Thymus (tissue), 11 donors: ENCODE results near the gene GBA2. TPM values are rescaled to one million over a fixed set of nuclear protein-coding genes. Genes with fewer than 3 reads are reported as not detected.

Experiments
- DNase-seq, 9 donors: peaks; one replicate each; pipeline ENCODE4 v3.0.0-alpha.2; 2013; ENCODE audit warnings: low spot score in 9 of 9, low read depth in 6 of 9, missing footprints in 1 of 9
- H3K27ac ChIP-seq, 2 donors: one replicate each; pipeline ENCODE4 v1.5.1; 2013; ENCODE audit warnings: control low read depth in 1 of 2, low read depth in 1 of 2, low read length in 1 of 2, mild to moderate bottlenecking in 1 of 2, moderate library complexity in 1 of 2
- H3K27me3 ChIP-seq, 2 donors: one replicate each; pipeline ENCODE4 v1.5.1; 2013; ENCODE audit warnings: low read length in 1 of 2; ENCODE audit not compliant: control insufficient read depth in 2 of 2, insufficient read depth in 1 of 2
- H3K36me3 ChIP-seq, 2 donors: one replicate each; pipeline ENCODE4 v1.5.1; 2013; ENCODE audit warnings: low read length in 1 of 2, mild to moderate bottlenecking in 1 of 2, moderate library complexity in 1 of 2; ENCODE audit not compliant: control insufficient read depth in 2 of 2, insufficient read depth in 2 of 2
- H3K4me1 ChIP-seq, 2 donors: one replicate each; pipeline ENCODE4 v1.5.1; 2013; ENCODE audit warnings: low read length in 2 of 2; ENCODE audit not compliant: control insufficient read depth in 2 of 2, insufficient read depth in 2 of 2
- H3K4me3 ChIP-seq, 2 donors: one replicate each; pipeline ENCODE4 v1.5.1; 2013; ENCODE audit warnings: low read length in 2 of 2, control low read depth in 1 of 2, mild to moderate bottlenecking in 1 of 2
- H3K9me3 ChIP-seq, 2 donors: one replicate each; pipeline ENCODE4 v1.5.1; 2013; ENCODE audit warnings: low read length in 1 of 2, mild to moderate bottlenecking in 1 of 2; ENCODE audit not compliant: control insufficient read depth in 2 of 2, insufficient read depth in 1 of 2
- WGBS: extraction: QIAGEN DNeasy Blood & Tissue Kit; methylation state at CpG from one replicate; pipeline ENCODE4 v1.1.7; 2013; 5-methylcytosine and 5-hydroxymethylcytosine counted together
- polyA plus RNA-seq: library from polyadenylated mRNA; stranded (reverse); fragments of 200-250 nt; gene quantifications from one replicate; pipeline ENCODE4 v1.2.3, GENCODE V29; 2013
- total RNA-seq: library from RNA; stranded (reverse); fragments of 120-200 nt; gene quantifications from one replicate; pipeline ENCODE4 v1.2.4, GENCODE V29; 2013
- donor health status: healthy.

GBA2 gene
- total and polyA plus RNA-seq, 2 donors = 21.7 to 36.9 TPM

GRCh38 chr9:35771534-35771933, 22.5 kb upstream of the GBA2 start:
- peaks cover 0 to 4% of the 10 kb centered on the region in 2 donors for H3K4me1 ChIP-seq
- no peak overlapping the region for H3K4me3 ChIP-seq
- no peak for DNase-seq
- H3K9me3 ChIP-seq = no peaks in the 10 kb centered on the region
- H3K27ac ChIP-seq = no peak overlapping the region
- H3K27me3 ChIP-seq = no peaks in the 10 kb centered on the region
- no peaks in the 10 kb centered on the region for H3K36me3 ChIP-seq
- 93% methylated on average over 1 of the region's 1 CpG for WGBS

- Histone ChIP-seq H3K9me3 (no peaks in the 10 kb centered on the region), H3K27ac (no peak overlapping the region), H3K36me3 (no peaks in the 10 kb centered on the region), H3K4me1 (peaks cover 0 to 4% of the 10 kb centered on the region in 2 donors), H3K4me3 (no peak overlapping the region), H3K27me3 (no peaks in the 10 kb centered on the region)
- DNase-seq = no peak
- WGBS = 85% methylated on average over 4 of the region's 4 CpGs
Observed at GRCh38 chr9:35771075-35771433, 22.0 kb upstream of the GBA2 start.

GRCh38 chr9:35769763-35770162, 20.7 kb upstream of the GBA2 start:
- WGBS = 99% methylated on average over 1 of the region's 1 CpG
- no peak for DNase-seq
- Histone ChIP-seq H3K36me3 (no peaks in the 10 kb centered on the region), H3K4me1 (no peaks in the 10 kb centered on the region), H3K27ac (no peak overlapping the region), H3K4me3 (no peak overlapping the region), H3K27me3 (no peaks in the 10 kb centered on the region), H3K9me3 (no peaks in the 10 kb centered on the region)

GRCh38 chr9:35767458-35767857, 18.4 kb upstream of the GBA2 start:
- H3K4me3 ChIP-seq = no peak overlapping the region
- H3K27me3 ChIP-seq = no peaks in the 10 kb centered on the region
- no peak overlapping the region for H3K27ac ChIP-seq
- H3K4me1 ChIP-seq = no peaks in the 10 kb centered on the region
- WGBS = 99% methylated on average over 1 of the region's 1 CpG
- H3K9me3 ChIP-seq = no peaks in the 10 kb centered on the region
- DNase-seq = no peak
- no peaks in the 10 kb centered on the region for H3K36me3 ChIP-seq

GRCh38 chr9:35766997-35767396, 18.0 kb upstream of the GBA2 start:
- Histone ChIP-seq H3K27ac (no peak overlapping the region), H3K36me3 (no peaks in the 10 kb centered on the region), H3K9me3 (no peaks in the 10 kb centered on the region), H3K4me3 (no peak overlapping the region), H3K27me3 (no peaks in the 10 kb centered on the region), H3K4me1 (no peaks in the 10 kb centered on the region)
- 97% methylated on average over 2 of the region's 2 CpGs for WGBS
- no peak for DNase-seq

- Histone ChIP-seq H3K36me3 (no peaks in the 10 kb centered on the region), H3K27me3 (no peaks in the 10 kb centered on the region), H3K4me3 (no peak overlapping the region), H3K27ac (no peak overlapping the region), H3K4me1 (no peaks in the 10 kb centered on the region), H3K9me3 (no peaks in the 10 kb centered on the region)
- no peak for DNase-seq
- 100% methylated on average over 1 of the region's 1 CpG for WGBS
Observed at GRCh38 chr9:35763803-35764202, 14.8 kb upstream of the GBA2 start.

- DNase-seq = no peak
- H3K9me3 ChIP-seq = no peaks in the 10 kb centered on the region
- H3K27ac ChIP-seq = no peak overlapping the region
- H3K4me1 ChIP-seq = no peaks in the 10 kb centered on the region
- no peaks in the 10 kb centered on the region for H3K36me3 ChIP-seq
- no peak overlapping the region for H3K4me3 ChIP-seq
- H3K27me3 ChIP-seq = no peaks in the 10 kb centered on the region
- 97% methylated on average over 2 of the region's 2 CpGs for WGBS
Observed at GRCh38 chr9:35763181-35763580, 14.2 kb upstream of the GBA2 start.

- H3K4me3 ChIP-seq = no peak overlapping the region
- no peaks in the 10 kb centered on the region for H3K36me3 ChIP-seq
- 61% methylated on average over 2 of the region's 2 CpGs for WGBS
- peaks cover 6 to 14% of the 10 kb centered on the region in 2 donors for H3K4me1 ChIP-seq
- no peaks in the 10 kb centered on the region for H3K27me3 ChIP-seq
- no peaks in the 10 kb centered on the region for H3K9me3 ChIP-seq
- no peak overlapping the region for H3K27ac ChIP-seq
- no peak for DNase-seq
Observed at GRCh38 chr9:35760651-35761050, 11.6 kb upstream of the GBA2 start.

GRCh38 chr9:35759795-35760194, 10.8 kb upstream of the GBA2 start:
- Histone ChIP-seq H3K4me1 (peaks cover 6 to 14% of the 10 kb centered on the region in 2 donors), H3K27me3 (no peaks in the 10 kb centered on the region), H3K4me3 (no peak overlapping the region), H3K27ac (no peak overlapping the region), H3K9me3 (no peaks in the 10 kb centered on the region), H3K36me3 (no peaks in the 10 kb centered on the region)
- WGBS = 97% methylated on average over 4 of the region's 4 CpGs
- DNase-seq = no peak

GRCh38 chr9:35758475-35759050, 9.5 kb upstream of the GBA2 start:
- no peak for DNase-seq
- 48% methylated on average over 3 of the region's 3 CpGs for WGBS
- Histone ChIP-seq H3K27me3 (no peaks in the 10 kb centered on the region), H3K4me3 (no peak overlapping the region), H3K27ac (no peak overlapping the region), H3K36me3 (peaks cover 6 to 8% of the 10 kb centered on the region in 2 donors), H3K9me3 (no peaks in the 10 kb centered on the region), H3K4me1 (peaks cover 6 to 14% of the 10 kb centered on the region in 2 donors)
